HAP-1 (cell line): Measurements from ENCODE around the gene LRRC14B.
"Not testable (repeated sequence)": the region's sequence is repeated elsewhere in the genome, so short reads cannot be mapped to it uniquely, and the experiment has no call there.

Experiments
- DNase-seq, 2 experiments: peaks; one replicate each; pipeline ENCODE4 v3.0.0-alpha.2; 2016 to 2020; ENCODE audit warnings: low spot score in 2 of 2
- H3K27me3 ChIP-seq: fragments of 250-450 bp; sonication (Bioruptor Pico); 2 replicates; pipeline ENCODE4 v1.5.1; 2020; ENCODE audit warnings: low read depth, mild to moderate bottlenecking, moderate library complexity
- H3K36me3 ChIP-seq: fragments of 250-450 bp; sonication (Bioruptor Pico); replicated peaks from 2 replicates; pipeline ENCODE4 v1.5.1; 2020; ENCODE audit warnings: mild to moderate bottlenecking
- H3K4me1 ChIP-seq: fragments of 250-450 bp; sonication (Bioruptor Pico); 2 replicates; pipeline ENCODE4 v1.5.1; 2020; ENCODE audit warnings: mild to moderate bottlenecking
- H3K4me3 ChIP-seq: fragments of 250-450 bp; sonication (Bioruptor Pico); 2 replicates; pipeline ENCODE4 v1.5.1; 2020; ENCODE audit warnings: mild to moderate bottlenecking, moderate library complexity
- H3K9me3 ChIP-seq: fragments of 250-450 bp; sonication (Bioruptor Pico); 2 replicates; pipeline ENCODE4 v1.5.1; 2020; ENCODE audit warnings: mild to moderate bottlenecking, moderate library complexity
- in situ Hi-C: fragments of 300-500 bp; cut with MboI; formaldehyde crosslinking; loops from 3 replicates; pipeline ENCODE4 v1.14.3; 2020; ENCODE audit warnings: low sequenced_read_pairs, inconsistent platforms, mixed read lengths

LRRC14B gene

DNA sequence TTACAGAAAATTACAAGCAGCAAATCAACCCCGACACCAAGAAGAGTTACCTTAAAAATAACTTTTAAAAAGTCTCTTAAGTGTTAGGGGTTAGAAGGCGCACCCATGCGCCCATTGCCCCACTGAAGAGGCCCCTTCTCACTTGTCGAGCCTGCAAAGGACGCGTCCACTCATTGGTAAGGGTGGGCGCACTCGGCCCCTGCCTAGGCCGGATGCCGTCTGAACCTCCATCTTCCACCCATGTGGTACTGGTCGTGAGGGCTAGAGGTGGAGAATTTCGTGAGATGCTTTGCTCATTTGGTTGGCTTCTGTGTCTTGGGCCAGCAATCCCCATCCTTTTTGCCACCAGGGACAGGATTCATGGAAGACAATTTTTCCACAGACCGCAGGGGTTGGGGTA, 27.5 kb upstream of the LRRC14B start:
- no peaks in the 10 kb centered on the region for H3K9me3 ChIP-seq
- DNase-seq = no peak
- no peaks in the 10 kb centered on the region for H3K4me1 ChIP-seq
- peaks cover 6% of the 10 kb centered on the region; the same call in 1 of the 2 replicates for H3K36me3 ChIP-seq
- in situ Hi-C loops = no loop called here
- no peak overlapping the region for H3K4me3 ChIP-seq
- no peaks in the 10 kb centered on the region for H3K27me3 ChIP-seq

DNA sequence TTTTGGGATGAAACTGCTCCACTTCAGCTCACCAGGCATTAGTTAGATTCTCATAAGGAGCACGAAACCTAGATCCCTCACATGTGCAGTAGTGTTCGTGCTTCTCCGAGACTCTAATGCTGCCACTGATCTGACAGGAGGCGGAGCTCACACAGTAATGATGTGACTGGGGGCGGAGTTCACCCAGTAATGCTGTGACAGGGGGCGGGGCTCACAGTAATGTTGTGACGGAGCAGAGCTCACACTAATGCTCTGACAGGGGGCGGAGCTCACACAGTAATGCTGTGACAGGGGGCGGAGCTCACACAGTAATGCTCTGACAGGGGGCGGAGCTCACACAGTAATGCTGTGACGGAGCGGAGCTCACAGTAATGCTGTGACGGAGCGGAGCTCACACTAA, 27.1 kb upstream of the LRRC14B start:
- DNase-seq = peak in 1 of 2 experiments; percentile 39
- Histone ChIP-seq H3K36me3 (peaks cover 5% of the 10 kb centered on the region; the same call in 1 of the 2 replicates), H3K4me3 (no peak overlapping the region), H3K9me3 (no peaks in the 10 kb centered on the region), H3K4me1 (no peaks in the 10 kb centered on the region), H3K27me3 (no peaks in the 10 kb centered on the region)
- in situ Hi-C loops = no loop called here

DNA sequence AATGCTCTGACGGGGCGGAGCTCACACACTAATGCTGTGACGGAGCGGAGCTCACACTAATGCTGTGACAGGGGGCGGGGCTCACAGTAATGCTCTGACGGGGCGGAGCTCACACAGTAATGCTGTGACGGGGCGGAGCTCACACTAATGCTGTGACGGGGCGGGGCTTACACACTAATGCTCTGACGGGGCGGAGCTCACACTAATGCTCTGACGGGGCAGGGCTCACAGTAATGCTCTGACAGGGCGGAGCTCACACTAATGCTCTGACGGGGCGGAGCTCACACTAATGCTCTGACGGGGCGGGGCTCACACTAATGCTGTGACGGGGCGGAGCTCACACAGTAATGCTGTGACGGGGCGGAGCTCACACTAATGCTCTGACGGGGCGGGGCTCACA, 26.5 kb upstream of the LRRC14B start:
- in situ Hi-C loops, DNase-seq, H3K9me3 ChIP-seq: not testable (repeated sequence)

GRCh38 chr5:166441-167372, 24.6 kb upstream of the LRRC14B start:
- H3K27me3 ChIP-seq = no peaks in the 10 kb centered on the region
- H3K4me3 ChIP-seq = no peak overlapping the region
- H3K9me3 ChIP-seq = no peaks in the 10 kb centered on the region
- in situ Hi-C loops = no loop called here
- no peaks in the 10 kb centered on the region for H3K4me1 ChIP-seq
- peaks cover 3% of the 10 kb centered on the region; the same call in 1 of the 2 replicates for H3K36me3 ChIP-seq
- peak in 1 of 2 experiments; percentile 49 for DNase-seq

More for the DNA sequence above, 26.5 kb upstream of the LRRC14B start:
- H3K4me1 ChIP-seq, H3K27me3 ChIP-seq, H3K4me3 ChIP-seq, H3K36me3 ChIP-seq: not testable (repeated sequence)

GRCh38 chr5:167511-167910, 23.8 kb upstream of the LRRC14B start:
- H3K4me3 ChIP-seq = no peak overlapping the region
- H3K9me3 ChIP-seq = no peaks in the 10 kb centered on the region
- H3K4me1 ChIP-seq = no peaks in the 10 kb centered on the region
- in situ Hi-C loops = no loop called here
- no peak for DNase-seq
- H3K36me3 ChIP-seq = no peaks in the 10 kb centered on the region
- no peaks in the 10 kb centered on the region for H3K27me3 ChIP-seq

DNA sequence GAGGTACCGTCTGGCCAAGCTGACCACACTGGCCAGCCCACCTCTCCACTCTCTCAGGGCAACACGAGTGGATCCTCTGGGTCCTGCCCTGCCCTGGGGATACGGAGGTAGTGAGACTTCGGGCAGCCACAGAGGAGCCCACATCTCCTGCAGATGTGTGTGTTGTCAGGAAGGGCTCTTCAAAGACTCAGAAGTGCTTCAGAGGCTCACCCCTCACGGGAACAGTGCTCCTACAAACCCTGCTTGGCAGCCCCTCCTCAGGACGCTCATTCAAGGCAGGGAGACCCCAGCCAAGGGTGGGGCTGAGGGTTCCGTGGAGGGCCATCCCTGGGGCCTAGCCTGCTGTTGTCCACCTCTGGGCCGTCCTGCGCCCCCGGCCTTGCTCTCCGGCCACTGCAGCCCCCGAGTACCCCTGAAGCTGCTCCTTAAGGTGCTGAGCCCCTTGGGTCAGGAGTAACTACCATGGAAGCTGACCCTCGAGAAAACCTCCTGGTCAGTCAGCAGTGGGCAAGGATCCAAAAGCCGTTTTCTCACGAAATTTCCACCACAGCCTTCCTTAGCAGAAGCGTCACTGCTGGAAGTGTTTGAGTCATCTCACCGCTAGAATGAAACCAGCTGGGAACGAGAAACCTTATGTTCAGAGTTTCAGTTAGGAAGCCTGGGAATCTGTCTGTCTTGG, 23.2 kb upstream of the LRRC14B start:
- in situ Hi-C loops = no loop called here
- no peaks in the 10 kb centered on the region for H3K4me1 ChIP-seq
- DNase-seq = no peak

GRCh38 chr5:169071-169727, 22.1 kb upstream of the LRRC14B start:
- Histone ChIP-seq H3K27me3 (no peaks in the 10 kb centered on the region), H3K36me3 (no peaks in the 10 kb centered on the region), H3K4me1 (no peaks in the 10 kb centered on the region), H3K4me3 (no peak overlapping the region), H3K9me3 (no peaks in the 10 kb centered on the region)
- DNase-seq = no peak
- in situ Hi-C loops = no loop called here

More for the DNA sequence above, 23.2 kb upstream of the LRRC14B start:
- Histone ChIP-seq H3K36me3 (no peaks in the 10 kb centered on the region), H3K27me3 (no peaks in the 10 kb centered on the region), H3K4me3 (no peak overlapping the region), H3K9me3 (no peaks in the 10 kb centered on the region)

DNA sequence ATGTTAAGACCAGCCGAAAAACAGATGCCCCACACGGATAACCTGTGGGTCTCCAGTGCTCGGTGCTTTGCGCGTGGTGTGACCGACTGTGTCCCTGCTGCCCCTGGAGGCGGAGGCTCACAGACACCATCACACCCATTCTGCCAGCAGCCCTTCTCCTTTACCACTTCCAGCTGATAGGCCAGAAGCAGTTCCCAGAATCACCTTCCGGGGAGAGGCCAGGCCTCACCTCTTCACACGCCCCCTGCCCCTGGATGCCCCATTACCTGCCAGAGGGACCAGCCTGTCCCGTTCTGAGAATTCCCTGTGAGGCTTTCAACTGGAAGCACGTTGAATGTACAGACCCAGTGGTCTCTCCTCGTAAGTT, 21.6 kb upstream of the LRRC14B start:
- H3K36me3 ChIP-seq = no peaks in the 10 kb centered on the region
- no peaks in the 10 kb centered on the region for H3K9me3 ChIP-seq
- H3K4me1 ChIP-seq = no peaks in the 10 kb centered on the region
- H3K4me3 ChIP-seq = no peak overlapping the region
- in situ Hi-C loops = no loop called here
- no peaks in the 10 kb centered on the region for H3K27me3 ChIP-seq
- DNase-seq = no peak

GRCh38 chr5:170971-171800, 20.1 kb upstream of the LRRC14B start:
- no peak overlapping the region for H3K4me3 ChIP-seq
- no peak for DNase-seq
- H3K4me1 ChIP-seq = no peaks in the 10 kb centered on the region
- H3K27me3 ChIP-seq = no peaks in the 10 kb centered on the region
- no peaks in the 10 kb centered on the region for H3K36me3 ChIP-seq
- H3K9me3 ChIP-seq = no peaks in the 10 kb centered on the region
- in situ Hi-C loops = no loop called here

- no peaks in the 10 kb centered on the region for H3K9me3 ChIP-seq
- in situ Hi-C loops = no loop called here
- no peak for DNase-seq
- no peaks in the 10 kb centered on the region for H3K27me3 ChIP-seq
- no peaks in the 10 kb centered on the region for H3K36me3 ChIP-seq
- H3K4me3 ChIP-seq = no peak overlapping the region
- H3K4me1 ChIP-seq = no peaks in the 10 kb centered on the region
Observed at GRCh38 chr5:171801-172331, 19.4 kb upstream of the LRRC14B start.

- no peaks in the 10 kb centered on the region for H3K36me3 ChIP-seq
- DNase-seq = no peak
- H3K4me3 ChIP-seq = no peak overlapping the region
- in situ Hi-C loops = no loop called here
- no peaks in the 10 kb centered on the region for H3K27me3 ChIP-seq
- H3K4me1 ChIP-seq = no peaks in the 10 kb centered on the region
- H3K9me3 ChIP-seq = no peaks in the 10 kb centered on the region
Observed at GRCh38 chr5:172421-172820, 18.9 kb upstream of the LRRC14B start.

DNA sequence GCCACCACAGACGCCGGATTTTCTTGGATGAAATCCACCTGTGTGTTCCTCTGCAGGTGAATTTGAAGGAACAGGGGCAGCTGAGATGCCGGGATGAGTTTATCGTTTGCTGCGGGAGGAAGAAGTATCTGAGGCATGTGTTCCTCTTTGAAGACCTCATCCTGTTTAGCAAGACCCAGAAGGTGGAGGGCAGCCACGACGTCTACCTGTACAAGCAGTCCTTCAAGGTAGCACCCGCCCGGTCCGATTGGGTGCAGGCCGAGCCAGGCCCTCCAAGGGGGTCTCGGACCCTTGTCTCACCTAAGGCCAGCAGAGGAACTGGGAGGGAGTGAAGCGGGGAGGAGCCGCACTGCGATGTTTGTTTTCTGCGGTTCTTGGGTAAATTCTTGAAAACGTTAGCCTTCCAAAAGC, 18.4 kb upstream of the LRRC14B start:
- no peaks in the 10 kb centered on the region for H3K4me1 ChIP-seq
- DNase-seq = no peak
- H3K4me3 ChIP-seq = no peak overlapping the region
- in situ Hi-C loops = no loop called here
- no peaks in the 10 kb centered on the region for H3K36me3 ChIP-seq
- no peaks in the 10 kb centered on the region for H3K9me3 ChIP-seq
- no peaks in the 10 kb centered on the region for H3K27me3 ChIP-seq
